GM12891 (cell line): ENCODE measurements around the gene CD47.

Experiments used
- PAX5 ChIP-seq: IDR thresholded peaks from 2 replicates; pipeline ENCODE4 v1.6.1; 2011; ENCODE audit warnings: low read length, moderate library complexity, mild to moderate bottlenecking; ENCODE audit not compliant: insufficient read depth, severe bottlenecking
- POLR2A ChIP-seq: IDR thresholded peaks from 2 replicates; pipeline ENCODE4 v1.6.1; 2011; ENCODE audit warnings: low read depth, low read length, control low read depth
- POLR2AphosphoS5 ChIP-seq: IDR thresholded peaks from 2 replicates; pipeline ENCODE4 v1.6.1; 2011; ENCODE audit warnings: low read depth, low read length, control low read depth
- TAF1 ChIP-seq: IDR thresholded peaks from 2 replicates; pipeline ENCODE4 v1.6.1; 2011; ENCODE audit warnings: low read depth, low read length, control low read depth

GRCh38 chr3:108122276-108122675, 31.4 kb upstream of the CD47 start:
- TF ChIP-seq POLR2A, result no peak
- no peak for TF ChIP-seq PAX5
- TF ChIP-seq POLR2AphosphoS5, result no peak
- no peak for TF ChIP-seq TAF1
